HG02610 (cell line): ENCODE results near the gene TNKS2.
"Not testable (repeated sequence)": the region's sequence is repeated elsewhere in the genome, so short reads cannot be mapped to it uniquely, and the experiment has no call there.

Source experiments
- ATAC-seq: cut with Tn5 transposase; IDR thresholded peaks from one replicate; pipeline ENCODE4 v1.9.1; 2021; ENCODE audit warnings: mild to moderate bottlenecking, moderate library complexity; ENCODE audit not compliant: unreplicated experiment

TNKS2 gene

GRCh38 chr10:91797874-91798648 is at the start of gene TNKS2:
Gene TNKS2 (plus strand): TSS chr10:91798426. CDS start chr10:91798691, 265 bp downstream.
- peak; percentile 72 for ATAC-seq

GRCh38 chr10:91749592-91749991 is 48.6 kb upstream of the TNKS2 start:
- not testable (repeated sequence) for ATAC-seq

- ATAC-seq = no peak
Observed at GRCh38 chr10:91756286-91756685, 41.9 kb upstream of the TNKS2 start.

DNA sequence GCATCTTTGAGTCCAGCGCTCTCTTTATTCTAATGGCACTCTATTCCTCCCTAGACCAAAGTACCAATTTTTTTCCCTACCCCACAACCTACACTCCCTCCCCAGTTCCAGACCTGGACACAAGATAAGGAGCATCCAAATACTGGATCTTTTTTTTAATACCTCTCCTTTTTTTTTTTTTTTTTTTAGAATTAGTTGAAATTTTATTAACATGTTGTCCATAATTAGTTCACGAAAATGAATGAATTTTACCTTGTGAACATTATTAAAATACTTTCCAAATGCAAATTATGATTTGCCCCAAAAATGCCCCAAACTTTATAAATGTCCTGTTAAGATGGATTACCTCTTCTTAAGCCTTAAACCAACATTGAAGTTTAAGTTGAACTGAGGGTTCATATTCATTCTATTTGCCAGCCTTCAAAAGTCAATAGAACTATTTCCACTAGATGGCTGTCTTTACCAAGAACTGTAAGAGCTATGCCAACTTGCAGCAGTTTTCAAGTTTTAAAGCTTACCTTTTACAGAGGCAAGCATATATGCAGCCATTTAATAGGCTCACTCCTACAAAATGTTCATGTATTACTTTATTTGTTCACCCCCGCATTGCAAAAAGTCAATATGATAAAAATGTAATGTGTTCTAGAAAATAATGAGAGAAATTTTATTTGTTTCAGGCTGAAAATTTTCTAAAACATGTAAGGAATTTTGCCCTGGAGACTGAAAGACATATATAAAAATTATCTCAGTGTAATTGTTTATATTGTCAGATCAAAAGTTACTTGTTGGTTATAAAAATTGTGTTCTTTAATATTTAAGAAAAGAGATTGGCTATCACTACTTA is 39.7 kb upstream of the TNKS2 start:
- ATAC-seq = no peak

- no peak for ATAC-seq
Observed at GRCh38 chr10:91759581-91759986, 38.6 kb upstream of the TNKS2 start.

- no peak for ATAC-seq
Observed at GRCh38 chr10:91761721-91762120, 36.5 kb upstream of the TNKS2 start.

- ATAC-seq = no peak
Observed at GRCh38 chr10:91762878-91763277, 35.3 kb upstream of the TNKS2 start.

DNA sequence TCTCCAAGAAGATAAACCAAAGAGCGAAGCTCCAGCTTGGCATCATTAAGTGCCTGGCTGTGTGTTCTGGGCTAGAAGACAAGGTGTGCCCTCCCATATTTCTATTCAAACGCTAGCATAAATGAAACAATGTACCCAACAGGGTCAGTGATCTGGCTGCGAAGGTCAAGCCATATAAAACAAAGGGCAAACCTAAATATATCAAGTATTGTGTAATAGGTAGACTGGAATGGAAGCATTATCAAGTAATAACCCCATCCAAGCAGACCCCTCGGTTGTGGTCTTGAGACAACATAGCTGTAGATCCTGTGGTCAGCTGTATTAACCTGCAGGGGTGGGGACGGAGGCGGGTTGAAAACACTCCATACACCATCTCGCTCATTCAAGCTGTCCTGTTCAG is 31.6 kb upstream of the TNKS2 start:
- ATAC-seq = no peak

GRCh38 chr10:91768123-91768522 is 30.1 kb upstream of the TNKS2 start:
- ATAC-seq = no peak

GRCh38 chr10:91771907-91772306 is 26.3 kb upstream of the TNKS2 start:
- ATAC-seq = no peak

- ATAC-seq = no peak
Observed at GRCh38 chr10:91772461-91772860, 25.8 kb upstream of the TNKS2 start.

DNA sequence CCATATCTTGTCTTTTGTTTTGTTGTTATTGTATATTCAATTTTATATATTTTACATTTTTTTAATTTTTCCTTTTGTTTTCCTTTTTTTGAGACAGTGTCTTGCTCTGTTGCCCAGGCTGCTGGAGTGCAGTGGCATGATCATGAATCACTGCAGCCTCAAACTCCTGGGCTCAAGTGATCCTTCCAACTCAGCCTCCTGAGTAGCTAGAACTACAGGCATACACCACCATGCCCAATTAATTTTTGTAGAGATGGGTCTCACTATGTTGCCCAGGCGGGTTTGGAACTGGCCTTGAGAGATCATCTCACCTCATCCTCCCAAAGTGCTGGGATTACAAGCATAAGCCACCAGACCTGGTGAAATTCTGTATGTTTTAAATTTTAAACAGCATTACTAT is 25.4 kb upstream of the TNKS2 start:
- no peak for ATAC-seq

DNA sequence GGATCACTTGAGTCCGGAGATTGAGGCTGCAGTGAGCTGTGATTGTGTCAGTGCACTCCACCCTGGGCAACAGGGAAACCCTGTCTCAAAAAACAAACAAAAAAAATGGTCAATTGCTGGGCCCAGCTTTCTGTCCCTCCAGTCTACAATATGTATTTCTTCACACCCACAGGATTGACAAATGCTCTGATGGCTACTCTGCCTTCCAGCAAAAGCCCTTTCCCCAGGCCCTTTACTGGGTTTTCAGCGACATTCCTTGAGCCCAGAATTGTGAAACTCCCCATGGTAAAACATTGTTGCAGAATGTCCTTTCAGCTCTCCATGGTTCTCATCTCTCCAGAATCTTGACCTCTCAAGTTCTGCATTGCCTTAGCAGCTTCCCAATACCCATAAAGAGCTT is 23.7 kb upstream of the TNKS2 start:
- ATAC-seq = no peak

- ATAC-seq = no peak
Observed at GRCh38 chr10:91775731-91776130, 22.5 kb upstream of the TNKS2 start.

DNA sequence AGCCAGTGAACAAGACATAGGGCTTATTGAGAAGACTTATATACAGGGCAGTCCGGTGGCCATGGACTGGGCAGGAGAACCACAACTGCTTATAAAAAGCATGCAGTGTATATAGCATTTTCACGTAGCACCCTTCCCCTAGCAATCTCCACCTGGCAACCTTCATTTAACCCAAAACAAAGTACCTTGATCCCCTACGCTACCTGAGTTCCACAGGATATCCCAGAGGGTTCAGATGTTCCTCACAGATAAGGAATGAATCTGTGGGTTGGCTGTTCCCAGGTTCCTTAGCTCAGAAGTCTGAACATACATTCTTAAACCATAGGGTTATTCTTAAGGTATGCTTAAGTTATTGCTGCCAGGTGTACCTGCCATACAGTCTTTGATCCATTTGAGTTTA is 22.0 kb upstream of the TNKS2 start:
- ATAC-seq = no peak

- no peak for ATAC-seq
Observed at GRCh38 chr10:91778485-91778884, 19.7 kb upstream of the TNKS2 start.

DNA sequence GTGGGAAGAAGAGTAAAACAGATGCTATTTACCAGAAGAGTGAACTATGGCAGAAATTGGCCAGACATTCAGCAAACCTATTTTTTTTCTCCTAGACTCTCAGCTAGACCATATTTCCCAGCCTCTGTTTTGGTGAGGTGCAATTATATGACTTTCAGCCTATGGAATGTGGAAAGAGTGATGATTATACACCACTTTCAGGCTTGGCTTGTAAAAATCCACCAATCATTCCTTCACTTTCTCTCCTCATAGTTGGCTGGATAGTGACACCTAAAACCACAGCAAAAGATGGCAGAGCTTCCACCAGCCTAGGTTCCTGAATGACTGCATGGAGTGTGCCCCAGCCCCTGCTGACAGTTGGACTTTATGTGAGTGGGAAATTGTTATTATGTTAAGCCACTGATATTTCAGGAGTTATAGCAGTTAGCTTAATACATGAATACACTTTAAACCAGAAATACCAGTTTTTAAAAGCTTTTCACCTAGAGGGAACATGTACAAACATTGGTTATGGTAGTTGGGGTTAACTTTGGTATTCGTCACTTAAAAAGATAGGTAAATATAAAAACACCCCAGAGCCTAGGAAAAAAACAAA is 19.1 kb upstream of the TNKS2 start:
- no peak for ATAC-seq

DNA sequence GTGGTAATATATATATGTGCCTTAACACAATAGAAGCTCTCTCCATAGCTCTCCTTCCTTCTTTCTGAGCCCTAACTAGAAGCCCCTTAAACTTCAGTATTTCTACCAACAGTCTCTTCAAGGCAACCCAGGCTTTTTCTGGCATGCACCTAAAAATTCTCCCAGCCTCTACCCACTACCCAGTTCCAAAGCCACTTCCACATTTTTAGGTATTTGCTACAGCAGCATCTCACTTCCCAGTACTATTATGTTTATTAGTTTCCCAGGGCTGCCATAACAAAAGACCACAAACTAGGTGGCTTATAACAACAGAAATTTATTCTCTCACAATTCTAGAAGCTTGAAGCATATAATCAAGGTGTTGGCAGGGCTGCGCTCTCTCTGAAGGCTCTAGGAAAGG is 15.7 kb upstream of the TNKS2 start:
- ATAC-seq = no peak

DNA sequence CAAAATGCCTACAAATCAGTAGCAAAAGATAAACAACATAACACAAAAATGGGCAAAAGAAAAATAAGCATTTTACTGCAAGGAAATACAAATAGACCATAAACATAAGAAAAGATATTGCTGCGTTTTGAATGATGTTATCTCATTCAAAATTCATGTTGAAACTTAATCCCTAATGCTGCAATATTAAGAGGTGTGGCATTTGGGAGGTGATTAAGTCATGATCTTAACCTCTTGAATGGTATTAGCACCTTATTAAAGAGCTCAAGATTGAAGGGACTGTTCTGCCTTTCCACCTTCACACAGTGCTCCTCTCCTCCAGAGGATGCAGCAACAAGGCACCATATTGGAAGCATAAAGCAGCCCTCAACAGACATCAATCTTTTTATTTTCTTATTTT is 12.4 kb upstream of the TNKS2 start:
- no peak for ATAC-seq

DNA sequence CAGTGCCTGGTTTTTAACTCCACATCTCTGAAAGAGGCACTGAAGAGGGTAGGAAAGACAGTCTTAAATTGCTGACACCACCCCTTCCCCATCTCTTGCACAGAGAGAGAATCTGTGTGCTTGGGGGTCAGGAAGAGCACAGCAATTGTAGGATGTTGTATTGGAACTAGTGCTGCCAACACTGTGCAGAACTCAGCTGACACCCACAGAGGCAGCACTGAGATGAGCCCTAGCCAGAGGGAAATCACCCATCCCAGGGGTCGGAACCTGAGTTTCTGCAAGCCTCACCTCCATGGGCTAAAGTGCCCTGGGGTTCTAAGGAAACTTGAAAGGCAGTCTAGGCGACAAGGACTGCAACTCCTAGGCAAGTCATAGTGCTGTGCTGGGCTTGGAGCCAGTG is 11.0 kb upstream of the TNKS2 start:
- ATAC-seq = no peak

- no peak for ATAC-seq
Observed at GRCh38 chr10:91787810-91788209, 10.4 kb upstream of the TNKS2 start.

GRCh38 chr10:91788527-91788926 is 9.7 kb upstream of the TNKS2 start:
- ATAC-seq = no peak
